HCT116 (cell line): ENCODE data around the gene MYEF2. TPM values are rescaled to one million over a fixed set of nuclear protein-coding genes. Genes with fewer than 3 reads are reported as not detected.

Experiments
- ATAC-seq: fragments of 200-7000 bp; cut with Tn5 transposase; 2 replicates; pipeline ENCODE4 v1.9.1; 2020; ENCODE audit warnings: mild to moderate bottlenecking, moderate library complexity
- BruUV-seq: library from RNA; stranded (reverse); fragments of 400-500 nt; replicated peaks from 2 replicates; lab custom pipeline; 2021; lab: Mats Ljungman, UMichigan
- CTCF ChIA-PET: fragments of 300-600 bp; sonication (Branson Sonifier 250); formaldehyde crosslinking; loops from one replicate; lab custom pipeline; 2021; ENCODE audit warnings: antibody characterized with exemption; lab: Charles Lee
- POLR2A ChIA-PET: fragments of 300-600, 350-600 bp; sonication (Branson Sonifier 250); formaldehyde crosslinking; loops from one replicate; lab custom pipeline; 2021; ENCODE audit warnings: antibody characterized with exemption; lab: Charles Lee
- RAD21 ChIA-PET, 2 experiments: fragments of 300-600 bp; sonication (Branson Sonifier 250); formaldehyde crosslinking; loops; one replicate each; lab custom pipeline; 2023; ENCODE audit warnings: low total read pairs in 2 of 2; ENCODE audit not compliant: uncharacterized antibody in 2 of 2, unreplicated experiment in 2 of 2, low non-redundant PET in 1 of 2; lab: Charles Lee
- DNase-seq: peaks from one replicate; pipeline ENCODE4 v3.0.0-alpha.2; 2010; ENCODE audit warnings: low read depth, low spot score
- H2AFZ ChIP-seq: fragments of 200-600 bp; shearing (Covaris generic), sonication (generic); 2 replicates; pipeline ENCODE4 v1.6.1; 2017; ENCODE audit warnings: low read depth, mixed run types, mixed read lengths, antibody characterized with exemption, low read length; ENCODE audit not compliant: poor library complexity, severe bottlenecking
- H3K27ac ChIP-seq: 2 replicates; pipeline ENCODE4 v1.5.1; 2012; ENCODE audit warnings: low read depth, low read length
- H3K27me3 ChIP-seq: fragments of 200-600 bp; sonication (generic); 2 replicates; pipeline ENCODE4 v1.6.1; 2016; ENCODE audit warnings: mixed run types, low read length, mixed read lengths; ENCODE audit not compliant: insufficient read depth
- H3K36me3 ChIP-seq, 2 experiments: fragments of 200-500 bp in 1 of 2; fragments of 200-600 bp in 1 of 2; sonication (Bioruptor generic) in 1 of 2; sonication (generic) in 1 of 2; 2 replicates each; pipeline versions ENCODE4 v1.5.1 to v1.6.1; 2014 to 2016; ENCODE audit warnings: low read length in 2 of 2, inconsistent platforms in 1 of 2, mixed read lengths in 1 of 2, mixed run types in 1 of 2; ENCODE audit not compliant: insufficient read depth in 2 of 2, control insufficient read depth in 1 of 2
- H3K4me1 ChIP-seq, 2 experiments: fragments of 200-600 bp in 1 of 2; sonication (generic) in 1 of 2; 2 replicates each; pipeline versions ENCODE4 v1.5.1 to v1.6.1; 2012 to 2017; ENCODE audit warnings: low read length in 2 of 2, inconsistent platforms in 1 of 2, mild to moderate bottlenecking in 1 of 2, mixed read lengths in 1 of 2, mixed run types in 1 of 2, moderate library complexity in 1 of 2; ENCODE audit not compliant: insufficient read depth in 2 of 2, control insufficient read depth in 1 of 2
- H3K4me2 ChIP-seq: fragments of 200-600 bp; sonication (generic); 2 replicates; pipeline ENCODE4 v1.6.1; 2017; ENCODE audit warnings: mixed run types, low read length, mixed read lengths
- H3K4me3 ChIP-seq, 2 experiments: fragments of 200-600 bp in 1 of 2; sonication (generic) in 1 of 2; replicated peaks in 1 of 2; 2 replicates each; pipeline ENCODE4 v1.5.1; 2011 to 2016; ENCODE audit warnings: low read length in 2 of 2, control low read depth in 1 of 2, low read depth in 1 of 2, mild to moderate bottlenecking in 1 of 2, mixed read lengths in 1 of 2, mixed run types in 1 of 2
- H3K79me2 ChIP-seq: fragments of 200-600 bp; sonication (generic); 2 replicates; pipeline ENCODE4 v1.6.1; 2017; ENCODE audit warnings: mild to moderate bottlenecking, mixed run types, low read length, moderate library complexity, mixed read lengths; ENCODE audit not compliant: insufficient read depth
- H3K9ac ChIP-seq: fragments of 200-600 bp; sonication (generic); 2 replicates; pipeline ENCODE4 v1.6.1; 2016; ENCODE audit warnings: low read length, mixed read lengths
- H3K9me2 ChIP-seq: fragments of 200-600 bp; sonication (generic), shearing (Covaris generic); 2 replicates; pipeline ENCODE4 v1.6.1; 2017; ENCODE audit warnings: mixed run types, mild to moderate bottlenecking, moderate library complexity; ENCODE audit not compliant: insufficient read depth
- H3K9me3 ChIP-seq, 2 experiments: fragments of 200-500 bp in 1 of 2; fragments of 200-600 bp in 1 of 2; sonication (Bioruptor generic) in 1 of 2; sonication (generic) in 1 of 2; 2 replicates each; pipeline ENCODE4 v1.6.1; 2014 to 2017; ENCODE audit warnings: low read length in 2 of 2, mixed read lengths in 2 of 2, inconsistent platforms in 1 of 2, low read depth in 1 of 2, mild to moderate bottlenecking in 1 of 2, mixed run types in 1 of 2, moderate library complexity in 1 of 2; ENCODE audit not compliant: control insufficient read depth in 1 of 2, insufficient read depth in 1 of 2
- H4K20me1 ChIP-seq: fragments of 200-600 bp; sonication (generic), shearing (Covaris generic); 2 replicates; pipeline ENCODE4 v1.6.1; 2017; ENCODE audit warnings: mixed run types, mild to moderate bottlenecking, moderate library complexity; ENCODE audit not compliant: insufficient read depth
- CBX3 ChIP-seq: IDR thresholded peaks from 2 replicates; pipeline ENCODE4 v1.6.1; 2012; ENCODE audit warnings: low read depth
- CEBPB ChIP-seq: IDR thresholded peaks from 2 replicates; pipeline ENCODE4 v1.6.1; 2012; ENCODE audit warnings: low read depth
- ELF1 ChIP-seq: IDR thresholded peaks from 2 replicates; pipeline ENCODE4 v1.6.1; 2012; ENCODE audit warnings: low read depth, borderline replicate concordance
- EZH2 ChIP-seq: fragments of 200-600 bp; sonication (generic); IDR thresholded peaks from 2 replicates; pipeline ENCODE4 v1.6.1; 2017; ENCODE audit warnings: antibody characterized with exemption, mixed run types
- FOSL1 ChIP-seq: IDR thresholded peaks from 2 replicates; pipeline ENCODE4 v1.6.1; 2012; ENCODE audit warnings: low read depth
- SP1 ChIP-seq: IDR thresholded peaks from 2 replicates; pipeline ENCODE4 v1.6.1; 2012; ENCODE audit warnings: low read depth
- SRF ChIP-seq: IDR thresholded peaks from 2 replicates; pipeline ENCODE4 v1.6.1; 2012; ENCODE audit warnings: low read depth
- ZFX ChIP-seq: fragments of 450-650 bp; IDR thresholded peaks from 2 replicates; pipeline ENCODE4 v1.6.1; 2017
- ZNF274 ChIP-seq: fragments of 200-500 bp; sonication (Bioruptor generic); IDR thresholded peaks from 2 replicates; pipeline ENCODE4 v1.6.1; 2014; ENCODE audit warnings: mild to moderate bottlenecking, low read depth, low read length, inconsistent platforms
- intact Hi-C: fragments of 100-400 bp; cut with micrococcal nuclease; formaldehyde crosslinking; loops from 2 replicates; pipeline ENCODE4 v1.10.0; 2022
- total RNA-seq: library from RNA; stranded (reverse); gene quantifications from one replicate; pipeline ENCODE4 v1.2.1, GENCODE V29; 2021; ENCODE audit not compliant: unreplicated experiment
- TF ChIP-seq, protein P1 (sequence below), 3 experiments: fragments of 200-600 bp in 1 of 3; sonication (generic) in 1 of 3; IDR thresholded peaks in 2 of 3; conservative IDR thresholded peaks in 1 of 3; 2 replicates each; pipeline ENCODE4 v1.5.1; 2012 to 2017; ENCODE audit warnings: low read depth in 2 of 3, low read length in 2 of 3, antibody characterized with exemption in 1 of 3, borderline replicate concordance in 1 of 3, control low read depth in 1 of 3, mild to moderate bottlenecking in 1 of 3, mixed read lengths in 1 of 3, mixed run types in 1 of 3, moderate library complexity in 1 of 3; ENCODE audit not compliant: insufficient read depth in 1 of 3
- TF ChIP-seq, protein P2 (sequence below): IDR thresholded peaks from 2 replicates; pipeline ENCODE4 v1.6.1; 2012

Gene MYEF2
- total RNA-seq, 1 experiment from 2014 or later, result 0.69 TPM

DNA sequence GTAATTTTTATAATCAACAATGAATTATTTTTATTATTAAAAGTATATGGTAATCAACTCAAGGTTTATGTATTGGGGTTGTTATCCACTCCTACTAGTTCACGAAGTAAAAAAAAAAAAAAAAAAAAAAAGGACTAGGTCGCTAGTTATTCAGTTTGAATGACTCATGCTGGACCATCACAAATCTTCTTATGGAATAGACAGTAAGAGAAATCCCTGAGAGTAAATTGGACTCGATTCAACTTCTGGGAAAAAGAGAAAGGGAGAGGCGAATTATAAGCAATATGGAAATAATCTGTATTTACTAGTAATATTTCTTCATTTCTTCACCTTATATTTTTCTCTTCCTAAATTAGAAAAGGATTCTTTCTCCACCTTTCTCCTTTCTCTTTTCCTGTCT is 2.0 kb downstream of the MYEF2 start:
- Histone ChIP-seq H2AFZ (no peak overlapping the region), H3K36me3 (no peaks in the 10 kb centered on the region), H3K9me3 (no peaks in the 10 kb centered on the region), H3K4me2 (no peak overlapping the region), H3K79me2 (no peaks in the 10 kb centered on the region), H4K20me1 (no peaks in the 10 kb centered on the region), H3K4me1 (no peaks in the 10 kb centered on the region), H3K27me3 (no peaks in the 10 kb centered on the region), H3K9ac (no peak overlapping the region), H3K4me3 (no peak overlapping the region), H3K9me2 (no peaks in the 10 kb centered on the region)
- ATAC-seq, result no peak
- ChIA-PET POLR2A (no interaction called here), CTCF (no interaction called here), RAD21 (no interaction called here)
- BruUV-seq, result no TSS peak
- intact Hi-C loops, result no loop called here
- TF ChIP-seq, protein P1, sequence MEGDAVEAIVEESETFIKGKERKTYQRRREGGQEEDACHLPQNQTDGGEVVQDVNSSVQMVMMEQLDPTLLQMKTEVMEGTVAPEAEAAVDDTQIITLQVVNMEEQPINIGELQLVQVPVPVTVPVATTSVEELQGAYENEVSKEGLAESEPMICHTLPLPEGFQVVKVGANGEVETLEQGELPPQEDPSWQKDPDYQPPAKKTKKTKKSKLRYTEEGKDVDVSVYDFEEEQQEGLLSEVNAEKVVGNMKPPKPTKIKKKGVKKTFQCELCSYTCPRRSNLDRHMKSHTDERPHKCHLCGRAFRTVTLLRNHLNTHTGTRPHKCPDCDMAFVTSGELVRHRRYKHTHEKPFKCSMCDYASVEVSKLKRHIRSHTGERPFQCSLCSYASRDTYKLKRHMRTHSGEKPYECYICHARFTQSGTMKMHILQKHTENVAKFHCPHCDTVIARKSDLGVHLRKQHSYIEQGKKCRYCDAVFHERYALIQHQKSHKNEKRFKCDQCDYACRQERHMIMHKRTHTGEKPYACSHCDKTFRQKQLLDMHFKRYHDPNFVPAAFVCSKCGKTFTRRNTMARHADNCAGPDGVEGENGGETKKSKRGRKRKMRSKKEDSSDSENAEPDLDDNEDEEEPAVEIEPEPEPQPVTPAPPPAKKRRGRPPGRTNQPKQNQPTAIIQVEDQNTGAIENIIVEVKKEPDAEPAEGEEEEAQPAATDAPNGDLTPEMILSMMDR (IDR thresholded peaks at IDR 0.05 in 2 of 3, conservative IDR thresholded peaks at IDR 0.05 in 1 of 3; ENCODE audit: borderline replicate concordance in 1 of 3, insufficient read depth in 1 of 3, low read depth in 2 of 3, low read length in 2 of 3), result no peak
- TF ChIP-seq ELF1, result no peak
- TF ChIP-seq CEBPB, result no peak
- TF ChIP-seq FOSL1, result no peak
- TF ChIP-seq EZH2, result no peak
- TF ChIP-seq, protein P2, sequence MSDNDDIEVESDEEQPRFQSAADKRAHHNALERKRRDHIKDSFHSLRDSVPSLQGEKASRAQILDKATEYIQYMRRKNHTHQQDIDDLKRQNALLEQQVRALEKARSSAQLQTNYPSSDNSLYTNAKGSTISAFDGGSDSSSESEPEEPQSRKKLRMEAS, result no peak
- no peak for TF ChIP-seq CBX3
- no peak for TF ChIP-seq ZNF274
- TF ChIP-seq SRF, result no peak
- no peak for TF ChIP-seq SP1
- no peak for TF ChIP-seq ZFX
- TF ChIP-seq, all 23 proteins: peak for 0
- no peak for DNase-seq
- H3K27ac ChIP-seq, result no peak overlapping the region
